Neural crest cell (in vitro differentiated cells): Measurements from ENCODE around the gene GNG2. TPM values are rescaled to one million over a fixed set of nuclear protein-coding genes. Genes with fewer than 3 reads are reported as not detected.
A peak's percentile ranks its signal among the peaks of the same experiment; 100 is the strongest.

Experiments
- DNase-seq: peaks from one replicate; pipeline ENCODE4 v3.0.0; 2021; ENCODE audit warnings: low read depth, mixed read lengths, low spot score
- H3K27ac Mint-ChIP-seq: one replicate; pipeline ENCODE4 v1.8.0; 2021; ENCODE audit warnings: mild to moderate bottlenecking, mixed read lengths; ENCODE audit not compliant: unreplicated experiment
- H3K27me3 Mint-ChIP-seq: 2 replicates; pipeline ENCODE4 v1.8.0; 2021; ENCODE audit warnings: low read depth, mild to moderate bottlenecking, mixed read lengths
- H3K36me3 Mint-ChIP-seq: 2 replicates; pipeline ENCODE4 v1.8.0; 2021; ENCODE audit warnings: low read depth, mild to moderate bottlenecking, mixed read lengths
- H3K4me1 Mint-ChIP-seq: 2 replicates; pipeline ENCODE4 v1.8.0; 2021; ENCODE audit warnings: mixed read lengths
- H3K4me3 Mint-ChIP-seq: one replicate; pipeline ENCODE4 v1.8.0; 2021; ENCODE audit warnings: mild to moderate bottlenecking, mixed read lengths
- H3K9me3 Mint-ChIP-seq: 2 replicates; pipeline ENCODE4 v1.8.0; 2021; ENCODE audit warnings: mixed read lengths
- total RNA-seq: library from RNA; stranded (reverse); gene quantifications from 2 replicates; pipeline ENCODE4 v1.2.1, GENCODE V29; 2021
- TF ChIP-seq, protein P1 (sequence below): fragments of 200-600 bp; sonication (generic); conservative IDR thresholded peaks from 2 replicates; pipeline ENCODE4 v1.5.0; 2021; ENCODE audit warnings: antibody characterized with exemption, mild to moderate bottlenecking

The GNG2 gene
- total RNA-seq, 1 donor from 2014 or later = 174 TPM

DNA sequence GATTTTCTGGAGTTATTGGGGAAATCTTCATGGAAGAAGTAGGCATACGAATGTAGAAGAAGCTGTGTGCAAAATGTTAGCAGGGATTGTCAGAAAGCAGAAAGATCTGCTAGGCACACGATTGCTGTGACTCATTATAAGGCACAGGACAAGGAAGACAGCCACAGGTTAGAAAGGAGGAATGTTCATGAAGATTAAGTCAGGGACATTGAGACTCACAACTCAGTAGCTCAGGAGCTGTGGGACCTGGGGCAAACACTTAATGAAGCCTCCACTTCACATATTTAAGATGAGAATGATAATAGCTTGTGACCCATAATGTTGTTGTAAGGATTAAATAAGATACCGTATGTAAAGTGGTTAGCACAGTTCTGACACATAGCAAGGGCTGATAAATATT is 102.3 kb downstream of the GNG2 start:
- Mint-ChIP-seq H3K27me3 (no peaks in the 10 kb centered on the region), H3K36me3 (peaks cover 66% of the 10 kb centered on the region), H3K4me1 (peaks cover 32% of the 10 kb centered on the region), H3K27ac (peak overlapping the region; percentile 52), H3K9me3 (peaks cover 21% of the 10 kb centered on the region), H3K4me3 (peak overlapping the region; percentile 14)
- no peak for DNase-seq
- TF ChIP-seq, protein P1, sequence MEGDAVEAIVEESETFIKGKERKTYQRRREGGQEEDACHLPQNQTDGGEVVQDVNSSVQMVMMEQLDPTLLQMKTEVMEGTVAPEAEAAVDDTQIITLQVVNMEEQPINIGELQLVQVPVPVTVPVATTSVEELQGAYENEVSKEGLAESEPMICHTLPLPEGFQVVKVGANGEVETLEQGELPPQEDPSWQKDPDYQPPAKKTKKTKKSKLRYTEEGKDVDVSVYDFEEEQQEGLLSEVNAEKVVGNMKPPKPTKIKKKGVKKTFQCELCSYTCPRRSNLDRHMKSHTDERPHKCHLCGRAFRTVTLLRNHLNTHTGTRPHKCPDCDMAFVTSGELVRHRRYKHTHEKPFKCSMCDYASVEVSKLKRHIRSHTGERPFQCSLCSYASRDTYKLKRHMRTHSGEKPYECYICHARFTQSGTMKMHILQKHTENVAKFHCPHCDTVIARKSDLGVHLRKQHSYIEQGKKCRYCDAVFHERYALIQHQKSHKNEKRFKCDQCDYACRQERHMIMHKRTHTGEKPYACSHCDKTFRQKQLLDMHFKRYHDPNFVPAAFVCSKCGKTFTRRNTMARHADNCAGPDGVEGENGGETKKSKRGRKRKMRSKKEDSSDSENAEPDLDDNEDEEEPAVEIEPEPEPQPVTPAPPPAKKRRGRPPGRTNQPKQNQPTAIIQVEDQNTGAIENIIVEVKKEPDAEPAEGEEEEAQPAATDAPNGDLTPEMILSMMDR = no peak

DNA sequence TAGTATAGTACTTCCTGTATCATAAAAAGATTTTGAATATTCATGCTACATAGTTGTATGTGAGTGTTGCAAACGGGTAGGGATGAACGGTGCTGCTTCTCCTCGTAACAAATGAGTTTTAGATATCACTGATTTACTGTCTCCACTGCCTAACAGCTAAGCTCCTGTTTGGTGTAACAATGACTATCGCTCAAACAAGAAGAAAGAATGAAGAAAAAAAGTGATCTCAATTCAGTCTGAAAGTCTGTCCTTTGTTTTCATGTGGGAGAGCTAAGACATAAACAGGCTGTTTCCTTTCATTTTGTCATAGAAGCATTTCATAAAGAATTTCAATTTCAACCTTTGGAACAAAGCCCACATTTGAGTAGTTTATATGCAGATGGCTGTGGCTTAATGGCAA is 102.9 kb downstream of the GNG2 start:
- DNase-seq = no peak
- peaks cover 62% of the 10 kb centered on the region for H3K36me3 Mint-ChIP-seq

GRCh38 chr14:51967521-51967920 is 107.1 kb downstream of the GNG2 start:
- Mint-ChIP-seq H3K4me3 (no peak overlapping the region), H3K9me3 (no peaks in the 10 kb centered on the region), H3K36me3 (peaks cover 47% of the 10 kb centered on the region), H3K27ac (peak overlapping the region; percentile 90), H3K4me1 (peaks cover 33% of the 10 kb centered on the region), H3K27me3 (no peaks in the 10 kb centered on the region)
- TF ChIP-seq, protein P1 = no peak
- DNase-seq = no peak

More for the DNA sequence above, 102.9 kb downstream of the GNG2 start:
- peaks cover 33% of the 10 kb centered on the region for H3K4me1 Mint-ChIP-seq
- TF ChIP-seq, protein P1 = no peak
- peaks cover 17% of the 10 kb centered on the region for H3K9me3 Mint-ChIP-seq
- H3K4me3 Mint-ChIP-seq = peak overlapping the region; percentile 32
- peak overlapping the region; percentile 86 for H3K27ac Mint-ChIP-seq
- no peaks in the 10 kb centered on the region for H3K27me3 Mint-ChIP-seq

- no peaks in the 10 kb centered on the region for H3K9me3 Mint-ChIP-seq
- peaks cover 27% of the 10 kb centered on the region for H3K4me1 Mint-ChIP-seq
- TF ChIP-seq, protein P1 = no peak
- DNase-seq = no peak
- peak overlapping the region; percentile 65 for H3K27ac Mint-ChIP-seq
- no peaks in the 10 kb centered on the region for H3K27me3 Mint-ChIP-seq
- H3K4me3 Mint-ChIP-seq = no peak overlapping the region
- peaks cover 43% of the 10 kb centered on the region for H3K36me3 Mint-ChIP-seq
These were observed 109.6 kb downstream of the GNG2 start for GRCh38 chr14:51969852-51970540.

- peaks cover 30% of the 10 kb centered on the region for H3K4me1 Mint-ChIP-seq
- H3K27me3 Mint-ChIP-seq = no peaks in the 10 kb centered on the region
- H3K36me3 Mint-ChIP-seq = peaks cover 26% of the 10 kb centered on the region
- no peaks in the 10 kb centered on the region for H3K9me3 Mint-ChIP-seq
- no peak for DNase-seq
- H3K27ac Mint-ChIP-seq = peak overlapping the region; percentile 48
- TF ChIP-seq, protein P1 = no peak
- H3K4me3 Mint-ChIP-seq = no peak overlapping the region
These were observed 112.2 kb downstream of the GNG2 start for GRCh38 chr14:51972566-51972965.
